D721Med (cell line): ENCODE measurements around the gene C21orf58.
A peak's percentile ranks its signal among the peaks of the same experiment; 100 is the strongest.
"Not testable (repeated sequence)": the region's sequence is repeated elsewhere in the genome, so short reads cannot be mapped to it uniquely, and the experiment has no call there.

Experiments
- DNase-seq: peaks from one replicate; pipeline ENCODE4 v3.0.0; 2011; ENCODE audit warnings: low spot score; ENCODE audit not compliant: insufficient read length
- FAIRE-seq: peaks from 2 replicates; lab custom pipeline; 2011; peaks lifted over from hg19 to GRCh38; lab: Jason Lieb, UNC
- CTCF ChIP-seq: IDR thresholded peaks from 2 replicates; pipeline ENCODE4 v1.5.1; 2012; ENCODE audit warnings: mild to moderate bottlenecking, control low read depth; ENCODE audit not compliant: insufficient read depth; ENCODE audit errors: missing control alignments

C21orf58 gene

DNA sequence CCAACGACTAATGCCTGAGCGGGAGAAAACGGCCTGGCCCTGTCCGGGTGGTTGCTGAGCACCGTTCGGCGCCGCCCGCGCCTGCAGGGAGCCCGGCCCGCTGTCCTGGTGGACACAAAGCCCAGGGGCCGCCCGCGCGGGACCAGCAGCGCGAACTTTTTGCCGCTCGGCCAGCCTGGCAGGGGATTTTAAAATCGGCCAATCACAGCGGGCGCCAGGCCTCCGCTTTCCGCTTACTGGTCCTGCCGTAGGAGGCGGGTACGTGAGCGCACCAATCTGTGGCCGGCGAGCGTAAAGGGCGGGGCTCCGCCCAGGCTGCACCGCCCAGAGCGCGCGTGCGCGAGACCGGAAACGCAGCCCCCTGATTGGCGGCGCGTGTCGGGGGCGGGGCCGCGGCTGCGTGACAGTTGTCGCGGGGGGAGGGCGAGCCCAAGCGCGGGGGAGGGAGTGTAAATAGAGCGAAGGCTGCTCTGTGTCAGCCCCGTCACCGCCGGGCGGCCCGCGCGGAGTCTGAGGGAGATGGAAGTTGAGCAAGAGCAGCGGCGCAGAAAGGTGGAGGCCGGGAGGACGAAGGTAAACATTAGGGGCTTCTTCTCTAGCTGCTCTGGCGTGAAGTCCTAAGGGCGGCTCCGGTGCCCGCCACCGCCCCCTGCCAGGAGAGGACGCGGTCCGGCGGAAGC is at the start of gene C21orf58, which contains the start of gene PCNT:
TSS of gene C21orf58 (minus strand) at position 161 of the 680 bp plus-strand sequence. CDS start 1,132 bp downstream, outside the sequence.
TSS of gene PCNT (plus strand) at position 447 of the 680 bp plus-strand sequence. CDS start at position 520, 73 bp downstream.
- FAIRE-seq (no peak), DNase-seq (peak; percentile 95)
- TF ChIP-seq CTCF = no peak

DNA sequence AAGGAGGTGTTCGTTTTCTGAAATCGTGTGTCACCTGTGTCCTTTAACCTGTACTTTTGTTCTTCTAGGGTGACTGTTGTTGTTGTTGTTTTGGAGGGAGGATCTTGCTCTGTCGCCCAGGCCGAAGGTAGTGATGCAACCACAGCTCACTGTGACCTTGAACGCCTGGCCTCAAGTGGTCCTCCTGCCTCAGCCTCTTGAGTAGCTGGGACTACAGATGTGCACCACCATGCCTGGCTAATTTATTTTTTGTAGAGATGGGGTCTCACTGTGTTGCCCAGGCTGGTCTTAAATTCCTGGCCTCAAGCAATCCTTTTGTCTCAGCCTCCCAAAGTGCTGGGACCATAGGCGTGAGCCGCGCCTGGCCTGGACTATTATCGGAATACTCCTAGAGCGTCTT is 49.3 kb upstream of the C21orf58 start:
- not testable (repeated sequence) for DNase-seq, FAIRE-seq

- TF ChIP-seq CTCF = no peak
Measured at GRCh38 chr21:46372014-46372485, 48.4 kb upstream of the C21orf58 start.

DNA sequence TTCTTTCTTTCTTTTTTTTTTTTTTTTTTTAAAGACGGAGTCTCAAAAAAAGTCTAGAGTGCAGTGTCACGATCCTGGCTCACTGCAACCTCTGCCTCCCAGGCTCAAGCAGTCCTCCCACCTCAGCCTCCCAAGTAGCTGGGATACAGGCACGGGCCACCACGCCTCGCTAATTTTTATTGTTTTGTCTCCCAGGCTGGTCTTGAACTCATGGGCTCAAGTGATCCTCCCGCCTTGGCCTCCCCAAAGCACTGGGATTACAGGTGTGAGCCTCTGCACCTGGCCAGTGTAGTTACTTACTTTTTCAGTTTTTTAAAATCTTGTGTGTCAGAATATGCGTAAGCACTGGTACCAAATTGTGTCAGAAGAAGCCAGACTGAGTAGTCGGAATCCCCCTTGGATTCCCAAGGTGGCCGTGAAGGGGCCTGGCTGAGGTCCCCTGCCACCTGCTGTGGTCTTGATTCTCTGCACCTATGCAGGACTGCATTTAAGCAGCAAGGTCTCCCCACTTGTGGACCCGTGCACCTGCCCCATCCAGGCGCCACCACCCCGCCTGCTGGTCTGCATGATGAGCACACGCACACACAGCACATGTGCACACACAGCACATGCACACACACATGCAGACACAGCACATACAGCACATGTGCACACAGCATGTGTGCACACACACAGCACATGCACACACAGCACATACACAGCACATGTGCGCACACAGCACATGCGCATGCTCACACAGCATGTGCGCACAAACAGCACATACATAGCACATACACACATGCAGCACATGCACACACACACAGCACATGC is 47.7 kb upstream of the C21orf58 start:
- no peak for TF ChIP-seq CTCF
- no peak for FAIRE-seq
- no peak for DNase-seq

More at GRCh38 chr21:46372014-46372485, 48.4 kb upstream of the C21orf58 start:
- DNase-seq = no peak
- no peak for FAIRE-seq

DNA sequence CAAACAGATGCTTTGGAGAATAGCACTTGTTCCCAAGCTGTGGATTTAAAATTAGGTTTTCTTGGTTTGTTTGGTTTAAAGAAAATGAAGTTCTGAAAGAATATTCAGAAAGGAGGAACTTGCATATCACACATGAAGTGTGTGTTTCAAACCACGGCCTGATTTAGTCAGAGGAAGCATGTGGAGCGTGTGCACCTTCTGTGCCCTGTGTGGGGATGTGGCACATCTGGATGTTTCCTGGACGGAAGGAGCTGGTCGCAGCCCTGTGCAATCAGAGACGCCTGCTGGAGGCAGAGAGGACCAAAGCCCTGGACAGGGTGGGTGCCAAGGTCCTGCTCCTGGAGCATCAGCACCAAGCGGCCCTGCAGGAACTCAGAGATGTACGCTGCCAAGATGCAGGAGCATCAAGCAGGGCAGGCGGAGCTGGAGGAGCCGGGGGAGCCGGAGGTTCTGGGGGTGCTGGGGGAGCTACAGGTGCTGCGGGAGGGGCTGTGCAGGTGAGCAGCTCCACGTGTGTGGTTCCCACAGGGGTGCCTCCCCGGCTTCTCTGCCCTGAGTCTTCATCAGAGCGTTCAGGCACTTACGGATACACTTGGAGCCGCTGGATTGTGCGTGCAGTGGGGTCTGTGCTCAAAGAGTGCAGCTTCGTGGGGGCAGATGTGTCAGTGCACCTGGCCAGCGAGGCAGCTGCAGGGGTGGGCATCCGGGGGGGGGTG is 46.0 kb upstream of the C21orf58 start:
- TF ChIP-seq CTCF = no peak
- FAIRE-seq (no peak), DNase-seq (no peak)

GRCh38 chr21:46368533-46369285 is 45.0 kb upstream of the C21orf58 start:
- FAIRE-seq (no peak), DNase-seq (no peak)
- TF ChIP-seq CTCF = no peak

DNA sequence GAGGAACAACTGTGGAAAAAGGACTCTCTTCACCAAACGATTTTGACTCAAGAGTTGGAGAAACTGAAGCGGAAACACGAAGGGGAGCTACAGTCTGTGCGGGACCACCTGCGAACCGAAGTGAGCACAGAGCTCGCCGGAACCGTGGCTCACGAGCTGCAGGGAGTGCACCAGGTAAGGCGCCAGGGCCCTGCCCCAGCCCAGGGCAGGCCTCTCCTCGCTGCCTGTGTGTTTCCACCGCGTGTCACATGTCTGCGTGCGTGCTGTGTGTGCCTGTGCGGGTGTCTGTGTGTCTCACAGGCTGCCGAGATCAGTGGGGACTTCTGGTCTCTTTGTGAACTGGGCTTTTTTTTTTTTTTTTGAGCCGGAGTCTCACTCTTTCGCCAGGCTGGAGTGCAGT is 43.3 kb upstream of the C21orf58 start:
- no peak for FAIRE-seq
- no peak for DNase-seq
- no peak for TF ChIP-seq CTCF
